HG03575 (cell line): ENCODE measurements around the gene ASXL2.
"Not testable (repeated sequence)": the region's sequence is repeated elsewhere in the genome, so short reads cannot be mapped to it uniquely, and the experiment has no call there.

Experiments
- ATAC-seq: cut with Tn5 transposase; IDR thresholded peaks from one replicate; pipeline ENCODE4 v1.9.1; 2021; ENCODE audit not compliant: unreplicated experiment, insufficient number of reproducible peaks, low FRiP score; ENCODE audit errors: extremely low read depth

The ASXL2 gene

GRCh38 chr2:25878361-25879132 lies at the start of gene ASXL2:
Gene ASXL2 (minus strand): TSS chr2:25878487. CDS start chr2:25878222, 265 bp downstream.
- peak; percentile 49 for ATAC-seq

GRCh38 chr2:25926984-25927756 lies 48.9 kb upstream of the ASXL2 start:
- ATAC-seq = no peak

- ATAC-seq = no peak
Measured at GRCh38 chr2:25922501-25922900, 44.2 kb upstream of the ASXL2 start.

- ATAC-seq = no peak
Measured at GRCh38 chr2:25920786-25921415, 42.6 kb upstream of the ASXL2 start.

- ATAC-seq = no peak
Measured at GRCh38 chr2:25920336-25920735, 42.0 kb upstream of the ASXL2 start.

- no peak for ATAC-seq
Measured at GRCh38 chr2:25917832-25918231, 39.5 kb upstream of the ASXL2 start.

- ATAC-seq = not testable (repeated sequence)
Measured at GRCh38 chr2:25917411-25917810, 39.1 kb upstream of the ASXL2 start.

- ATAC-seq = not testable (repeated sequence)
Measured at GRCh38 chr2:25915944-25916772, 37.9 kb upstream of the ASXL2 start.

- ATAC-seq = not testable (repeated sequence)
Measured at GRCh38 chr2:25915411-25915810, 37.1 kb upstream of the ASXL2 start.

GRCh38 chr2:25913696-25913973 lies 35.3 kb upstream of the ASXL2 start:
- ATAC-seq = not testable (repeated sequence)

GRCh38 chr2:25912851-25913695 lies 34.8 kb upstream of the ASXL2 start:
- no peak for ATAC-seq

- ATAC-seq = not testable (repeated sequence)
Measured at GRCh38 chr2:25909574-25909973, 31.3 kb upstream of the ASXL2 start.

- ATAC-seq = no peak
Measured at GRCh38 chr2:25905126-25905525, 26.8 kb upstream of the ASXL2 start.

- no peak for ATAC-seq
Measured at GRCh38 chr2:25903216-25903776, 25.0 kb upstream of the ASXL2 start.

- no peak for ATAC-seq
Measured at GRCh38 chr2:25899404-25899970, 21.2 kb upstream of the ASXL2 start.

- no peak for ATAC-seq
Measured at GRCh38 chr2:25897506-25897905, 19.2 kb upstream of the ASXL2 start.

- not testable (repeated sequence) for ATAC-seq
Measured at GRCh38 chr2:25896308-25896707, 18.0 kb upstream of the ASXL2 start.

GRCh38 chr2:25895610-25896009 lies 17.3 kb upstream of the ASXL2 start:
- ATAC-seq = no peak
